Neural progenitor cell (in vitro differentiated cells): ENCODE measurements around the gene EHBP1.

Source experiments
- CTCF ChIP-seq: fragments of 200-600 bp; sonication (generic); IDR thresholded peaks from 2 replicates; pipeline ENCODE4 v1.5.1; 2017; ENCODE audit warnings: antibody characterized with exemption, mild to moderate bottlenecking
- EZH2 ChIP-seq: fragments of 200-600 bp; sonication (generic); IDR thresholded peaks from 2 replicates; pipeline ENCODE4 v1.6.1; 2017; ENCODE audit warnings: antibody characterized with exemption, mild to moderate bottlenecking, moderate library complexity
- EZH2phosphoT487 ChIP-seq: fragments of 200-600 bp; sonication (generic); IDR thresholded peaks from 2 replicates; pipeline ENCODE4 v1.6.1; 2017; ENCODE audit warnings: antibody characterized with exemption

DNA sequence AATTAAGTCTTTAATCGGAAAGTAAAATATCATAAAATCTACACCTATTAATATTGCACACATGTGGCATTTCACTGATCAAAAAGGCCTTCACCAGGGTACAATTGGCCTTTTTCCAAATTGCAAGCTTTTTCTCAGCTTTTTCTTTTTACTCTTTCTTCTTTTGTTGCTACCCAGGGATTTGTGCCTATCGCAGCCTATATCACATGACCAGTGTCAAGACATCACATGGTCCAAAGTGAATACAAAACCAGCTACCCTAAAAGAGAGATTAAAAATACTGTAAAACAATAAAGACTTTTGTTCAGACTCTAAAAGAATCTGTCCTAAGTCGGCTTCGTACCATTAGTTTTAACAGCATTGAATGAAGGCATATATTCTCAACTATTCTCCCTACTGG, 330.1 kb downstream of the EHBP1 start:
- no peak for TF ChIP-seq CTCF
- TF ChIP-seq EZH2phosphoT487 = no peak
- TF ChIP-seq EZH2 = no peak
